Tibial artery (tissue), 4 donors: ENCODE measurements around the gene MCTP2.

Source experiments
- DNase-seq, 2 donors: peaks; one replicate each; pipeline ENCODE4 v3.0.0-alpha.2; 2019
- H3K27ac ChIP-seq, 2 donors: fragments of 200-600 bp; sonication (generic) in 1 of 2; 1 replicate in 1 of 2; 2 replicates in 1 of 2; pipeline ENCODE4 v1.5.1; 2018 to 2019; ENCODE audit warnings: mild to moderate bottlenecking in 1 of 2
- H3K27me3 ChIP-seq, 2 donors: fragments of 200-600 bp; sonication (generic) in 1 of 2; one replicate each; pipeline versions ENCODE4 v1.5.1 to v1.6.0; 2016 to 2019
- H3K36me3 ChIP-seq, 3 donors: fragments of 200-600 bp; sonication (generic) in 2 of 3; one replicate each; pipeline ENCODE4 v1.5.1; 2016 to 2019; ENCODE audit warnings: mild to moderate bottlenecking in 2 of 3
- H3K4me1 ChIP-seq, 4 donors: fragments of 200-600 bp; sonication (generic) in 2 of 4; 1 replicate in 3 of 4; 2 replicates in 1 of 4; pipeline ENCODE4 v1.5.1; 2016 to 2019
- H3K4me3 ChIP-seq, 2 donors: fragments of 200-600 bp; sonication (generic) in 1 of 2; 1 replicate in 1 of 2; 2 replicates in 1 of 2; pipeline ENCODE4 v1.5.1; 2018 to 2019; ENCODE audit warnings: mild to moderate bottlenecking in 2 of 2
- H3K9me3 ChIP-seq, 3 donors: fragments of 200-600 bp; sonication (generic) in 1 of 3; one replicate each; pipeline ENCODE4 v1.5.1; 2016 to 2019
- intact Hi-C: fragments of 100-400 bp; cut with DNase I; formaldehyde crosslinking; loops from one replicate; pipeline ENCODE4 v1.15.0; 2023; ENCODE audit warnings: low total_unique reads
- TF ChIP-seq, protein P1 (sequence below), 2 experiments: fragments of 200-600 bp in 1 of 2; fragments of 450-650 bp in 1 of 2; IDR thresholded peaks; one replicate each; pipeline ENCODE4 v1.5.1; 2017 to 2019; ENCODE audit warnings: antibody characterized with exemption in 2 of 2, mild to moderate bottlenecking in 1 of 2, moderate library complexity in 1 of 2

The MCTP2 gene

DNA sequence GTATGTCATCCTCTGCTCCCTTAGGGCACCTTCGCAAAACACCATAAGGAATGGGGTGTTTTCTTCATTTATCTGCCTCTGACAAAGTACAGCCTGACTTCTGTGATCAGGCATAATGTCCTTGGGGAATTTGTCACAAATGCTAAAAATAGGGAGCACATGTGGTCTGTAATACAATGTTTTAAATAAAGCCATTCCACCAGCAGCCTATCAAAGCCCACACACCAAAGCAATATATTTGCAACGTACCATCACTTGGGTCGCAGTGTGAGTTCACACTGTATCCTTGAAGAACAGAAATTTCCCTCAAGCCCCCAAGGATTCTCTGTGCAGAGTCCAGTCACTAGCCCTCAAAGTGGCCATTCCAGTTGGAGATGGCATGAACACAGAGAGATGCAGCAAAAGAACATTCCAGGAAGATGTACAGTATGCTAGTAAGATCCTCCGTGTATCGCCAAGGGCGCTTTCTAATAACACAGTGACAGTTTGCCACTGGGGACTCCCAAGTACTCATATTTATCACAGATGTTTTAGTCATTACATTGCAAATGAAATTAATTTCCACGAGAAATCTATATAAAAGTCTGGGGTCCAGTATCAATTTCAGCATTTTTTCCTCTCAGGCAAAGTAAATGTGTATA, 246.7 kb downstream of the MCTP2 start:
- no peaks in the 10 kb centered on the region for H3K4me1 ChIP-seq
- TF ChIP-seq, protein P1, sequence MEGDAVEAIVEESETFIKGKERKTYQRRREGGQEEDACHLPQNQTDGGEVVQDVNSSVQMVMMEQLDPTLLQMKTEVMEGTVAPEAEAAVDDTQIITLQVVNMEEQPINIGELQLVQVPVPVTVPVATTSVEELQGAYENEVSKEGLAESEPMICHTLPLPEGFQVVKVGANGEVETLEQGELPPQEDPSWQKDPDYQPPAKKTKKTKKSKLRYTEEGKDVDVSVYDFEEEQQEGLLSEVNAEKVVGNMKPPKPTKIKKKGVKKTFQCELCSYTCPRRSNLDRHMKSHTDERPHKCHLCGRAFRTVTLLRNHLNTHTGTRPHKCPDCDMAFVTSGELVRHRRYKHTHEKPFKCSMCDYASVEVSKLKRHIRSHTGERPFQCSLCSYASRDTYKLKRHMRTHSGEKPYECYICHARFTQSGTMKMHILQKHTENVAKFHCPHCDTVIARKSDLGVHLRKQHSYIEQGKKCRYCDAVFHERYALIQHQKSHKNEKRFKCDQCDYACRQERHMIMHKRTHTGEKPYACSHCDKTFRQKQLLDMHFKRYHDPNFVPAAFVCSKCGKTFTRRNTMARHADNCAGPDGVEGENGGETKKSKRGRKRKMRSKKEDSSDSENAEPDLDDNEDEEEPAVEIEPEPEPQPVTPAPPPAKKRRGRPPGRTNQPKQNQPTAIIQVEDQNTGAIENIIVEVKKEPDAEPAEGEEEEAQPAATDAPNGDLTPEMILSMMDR (IDR thresholded peaks at IDR 0.05), result no peak
- no peaks in the 10 kb centered on the region for H3K9me3 ChIP-seq
- no peak overlapping the region for H3K27ac ChIP-seq
- peaks cover 0 to 7% (median 0%) of the 10 kb centered on the region in 3 donors for H3K36me3 ChIP-seq
- no peaks in the 10 kb centered on the region for H3K27me3 ChIP-seq
- no peak for DNase-seq
- intact Hi-C loops, result no loop called here
- no peak overlapping the region for H3K4me3 ChIP-seq

DNA sequence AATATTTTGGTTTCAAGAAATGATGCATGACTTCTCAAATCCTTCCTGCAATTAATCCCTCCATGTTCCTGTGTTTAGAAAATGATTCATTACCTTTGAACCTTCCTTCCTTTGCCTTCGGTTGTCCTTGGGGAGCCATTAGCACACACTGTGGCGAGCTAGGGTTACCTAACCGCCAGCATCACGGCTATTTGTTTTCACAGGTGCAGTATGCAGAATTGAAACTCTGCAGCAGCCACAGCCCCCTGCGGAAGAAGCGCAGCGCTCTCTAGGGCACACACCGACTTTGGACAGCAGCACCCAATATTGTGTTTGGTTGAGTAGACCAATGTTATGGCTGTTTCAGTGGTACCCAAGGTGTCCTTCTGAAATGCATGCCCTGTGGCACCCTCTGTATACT, 247.4 kb downstream of the MCTP2 start:
- TF ChIP-seq, protein P1 (IDR thresholded peaks at IDR 0.05), result no peak
- H3K36me3 ChIP-seq, result peaks cover 0 to 7% (median 0%) of the 10 kb centered on the region in 3 donors
- H3K27ac ChIP-seq, result no peak overlapping the region
- no peak for DNase-seq
- H3K9me3 ChIP-seq, result no peaks in the 10 kb centered on the region
- intact Hi-C loops, result no loop called here
- no peaks in the 10 kb centered on the region for H3K27me3 ChIP-seq
- H3K4me1 ChIP-seq, result no peaks in the 10 kb centered on the region
- H3K4me3 ChIP-seq, result no peak overlapping the region

DNA sequence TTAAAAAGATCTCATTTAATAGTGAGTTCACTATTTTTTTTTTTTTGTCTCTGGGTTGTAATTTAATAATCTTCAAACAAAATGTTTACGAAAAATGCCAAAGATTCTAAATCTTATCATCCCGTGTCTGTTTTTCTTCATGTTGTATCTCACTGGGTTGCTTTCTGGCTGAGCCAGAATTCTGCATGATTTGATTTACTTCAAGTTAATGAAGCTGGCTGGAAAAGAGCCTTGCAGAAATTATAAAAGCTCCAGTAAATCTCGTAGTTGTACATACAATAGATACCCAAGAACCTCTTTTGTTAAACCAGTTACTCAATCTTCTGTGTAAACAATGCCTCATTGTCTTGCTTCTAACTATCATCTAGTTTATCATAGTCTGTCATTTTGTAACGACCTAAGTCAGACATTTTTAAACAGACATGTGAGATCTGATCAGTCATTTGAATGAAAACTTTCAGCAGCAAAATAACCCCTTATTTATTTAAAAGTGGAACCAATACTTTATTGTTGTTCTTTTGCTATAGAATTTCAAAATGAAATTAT, 249.0 kb downstream of the MCTP2 start:
- DNase-seq, result no peak
- Histone ChIP-seq H3K36me3 (peaks cover 0 to 7% (median 0%) of the 10 kb centered on the region in 3 donors), H3K27me3 (no peaks in the 10 kb centered on the region), H3K4me1 (no peaks in the 10 kb centered on the region), H3K4me3 (no peak overlapping the region), H3K27ac (no peak overlapping the region), H3K9me3 (no peaks in the 10 kb centered on the region)
- TF ChIP-seq, protein P1 (IDR thresholded peaks at IDR 0.05), result no peak
- intact Hi-C loops, result no loop called here

DNA sequence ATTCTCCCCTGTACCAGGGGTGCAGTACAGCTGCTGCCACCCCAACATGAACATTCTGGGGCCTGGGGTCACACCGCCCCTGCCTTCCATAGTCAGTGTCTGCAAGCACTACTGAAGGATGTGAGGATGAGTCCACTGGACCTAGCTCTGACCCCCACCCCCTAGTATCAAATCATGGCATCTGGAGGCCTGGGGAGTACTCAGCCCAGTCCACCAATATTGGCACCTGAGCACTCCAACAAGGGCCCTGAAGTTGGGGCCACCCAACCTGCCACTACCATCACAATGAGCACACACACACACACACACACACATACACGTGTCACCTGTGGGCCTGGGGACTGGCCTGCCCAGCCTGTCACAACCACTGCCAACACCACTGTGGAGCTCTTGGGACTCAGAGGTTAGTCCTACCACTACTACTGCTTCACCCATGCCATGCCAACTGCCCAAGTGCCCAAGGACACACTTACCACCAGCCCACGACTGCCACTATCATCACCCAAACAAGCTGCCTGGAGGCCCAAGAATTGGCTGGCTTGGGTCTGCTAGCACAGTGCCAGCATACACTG, 253.9 kb downstream of the MCTP2 start:
- H3K27ac ChIP-seq, result no peak overlapping the region
- TF ChIP-seq, protein P1 (IDR thresholded peaks at IDR 0.05), result no peak
- no peaks in the 10 kb centered on the region for H3K4me1 ChIP-seq
- H3K27me3 ChIP-seq, result no peaks in the 10 kb centered on the region
- intact Hi-C loops, result no loop called here
- no peak overlapping the region for H3K4me3 ChIP-seq
- H3K9me3 ChIP-seq, result no peaks in the 10 kb centered on the region
- no peaks in the 10 kb centered on the region for H3K36me3 ChIP-seq
- no peak for DNase-seq

DNA sequence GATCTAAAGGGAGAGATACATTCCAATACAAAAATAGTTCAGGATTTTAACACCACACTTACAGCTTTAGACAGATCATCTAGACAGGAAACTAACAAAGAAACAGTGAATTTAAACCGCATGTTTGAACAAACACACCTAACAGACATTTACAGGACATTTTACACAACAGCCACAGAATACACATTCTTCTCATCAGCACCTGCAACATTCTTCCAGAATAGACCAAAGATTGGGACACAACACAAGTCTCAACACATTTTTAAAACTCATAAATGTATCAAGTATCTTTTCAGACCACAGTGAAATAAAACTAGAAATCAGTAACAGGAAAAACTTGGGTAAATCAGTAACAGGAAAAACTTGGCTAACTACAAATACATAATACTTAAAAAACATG, 256.3 kb downstream of the MCTP2 start:
- H3K27me3 ChIP-seq, result no peaks in the 10 kb centered on the region
- H3K27ac ChIP-seq, result no peak overlapping the region
- H3K36me3 ChIP-seq, result no peaks in the 10 kb centered on the region
- H3K9me3 ChIP-seq, result no peaks in the 10 kb centered on the region
- intact Hi-C loops, result no loop called here
- no peak overlapping the region for H3K4me3 ChIP-seq
- H3K4me1 ChIP-seq, result no peaks in the 10 kb centered on the region
- DNase-seq, result no peak
- TF ChIP-seq, protein P1 (IDR thresholded peaks at IDR 0.05), result no peak
